Heart right ventricle (tissue), 16 donors: ENCODE results near the gene PRKCE. TPM values are rescaled to one million over a fixed set of nuclear protein-coding genes. Genes with fewer than 3 reads are reported as not detected.

Experiments
- ATAC-seq, 8 donors: fragments of 200-7000 bp; cut with Tn5 transposase; one replicate each; pipeline ENCODE4 v1.9.1; 2020; ENCODE audit warnings: mild to moderate bottlenecking in 8 of 8, moderate library complexity in 8 of 8, moderate number of reproducible peaks in 1 of 8
- DNase-seq, 2 donors: peaks; one replicate each; pipeline ENCODE4 v3.0.0-alpha.2; 2020
- H3K27ac ChIP-seq, 10 donors: fragments of 200-600 bp; sonication (generic) in 2 of 10; one replicate each; pipeline versions ENCODE4 v1.5.0 to v1.8.0; 2020 to 2022; ENCODE audit warnings: mild to moderate bottlenecking in 3 of 10
- H3K27me3 ChIP-seq, 7 donors: fragments of 200-600 bp; one replicate each; pipeline ENCODE4 v1.8.0; 2021 to 2022; ENCODE audit warnings: mild to moderate bottlenecking in 2 of 7
- H3K36me3 ChIP-seq, 9 donors: fragments of 200-600 bp; sonication (generic) in 1 of 9; one replicate each; pipeline versions ENCODE4 v1.5.0 to v1.8.0; 2020 to 2022; ENCODE audit warnings: mild to moderate bottlenecking in 2 of 9
- H3K4me1 ChIP-seq, 9 donors: fragments of 200-600 bp; sonication (generic) in 1 of 9; one replicate each; pipeline versions ENCODE4 v1.5.0 to v1.8.0; 2020 to 2022; ENCODE audit warnings: mild to moderate bottlenecking in 4 of 9
- H3K4me3 ChIP-seq, 10 donors: fragments of 200-600 bp; sonication (generic) in 2 of 10; one replicate each; pipeline versions ENCODE4 v1.5.0 to v1.8.0; 2020 to 2022; ENCODE audit warnings: mild to moderate bottlenecking in 7 of 10, moderate library complexity in 2 of 10
- H3K9me3 ChIP-seq, 11 donors: fragments of 200-600 bp in 10 of 11; sonication (generic) in 2 of 11; one replicate each; pipeline versions ENCODE4 v1.5.0 to v1.8.0; 2013 to 2022; ENCODE audit warnings: mild to moderate bottlenecking in 2 of 11, control low read depth in 1 of 11, moderate library complexity in 1 of 11
- CTCF ChIP-seq, 9 donors: fragments of 200-600 bp; sonication (generic) in 2 of 9; IDR thresholded peaks; one replicate each; pipeline versions ENCODE4 v1.5.0 to v1.8.0; 2021 to 2022; ENCODE audit warnings: antibody characterized with exemption in 9 of 9, mild to moderate bottlenecking in 5 of 9, moderate library complexity in 1 of 9
- WGBS, 2 donors: extraction: QIAGEN DNeasy Blood & Tissue Kit; methylation state at CpG; one replicate each; pipeline ENCODE4 v1.1.7; 2013; ENCODE audit warnings: inconsistent platforms in 1 of 2; 5-methylcytosine and 5-hydroxymethylcytosine counted together
- intact Hi-C, 10 donors: fragments of 100-400 bp; cut with DNase I; formaldehyde crosslinking; loops; one replicate each; pipeline versions ENCODE4 v1.11.1 to v1.14.2; 2022
- polyA plus RNA-seq, 2 donors: library from polyadenylated mRNA; stranded (reverse); fragments of 200-250 nt; gene quantifications; one replicate each; pipeline ENCODE4 v1.2.3, GENCODE V29; 2013
- total RNA-seq, 10 donors: library from RNA; stranded (reverse); fragmentation: NEBNext Ultra II Directional in 3 of 10; extraction: Animal tissue kit (Norgen Biotek cat#: 25700) in 3 of 10; gene quantifications; one replicate each; pipeline versions ENCODE4 v1.2.1 to v1.2.4, GENCODE V29; 2021 to 2023
- donor health status: Arrhythmogenic right ventricular cardiomyopathy.
- donor health status: ischemic (EF 13 %, LVEDD 7.1; RV severe dilation, severe dysfunction).
- donor health status: healthy with polysubstance abuse.
- donor health status: DM: no; HTN: yes; CAD: no.
- donor health status: DM: no; HTN: no; CAD: no.
- donor health status: ischemic (EF 25% LVEDD 6.9; RV normal size, moderate dysfunction).
- donor health status: ischemic (EF 25% LVEDD 5.7; RV mildly dilated, moderate dysfunction).
- donor health status: healthy.
- donor health status: DM: yes; HTN: yes; CAD: no.
- donor health status: Ischemic cardiomyopathy.
- donor health status: ischemic (EF 35%, LVEDD 5.7; RV mildly dilated, moderate dysfunction).
- donor health status: nonischemic (EF 11% LVEDD 7.7; RV severe dilation, severe dysfunction).
- donor health status: DM: yes; HTN: yes; CAD: no.
- donor health status: PGD.
- donor health status: ischemic (EF 29% LVEDD 5.4; RV normal size, mild dysfunction).
- donor health status: nonischemic (EF 23%, LVEDD 6.1; RV moderate dilation, normal function).

Gene PRKCE
- total and polyA plus RNA-seq, 12 donors: 3.7 to 22.7 (median 16.7) TPM

DNA sequence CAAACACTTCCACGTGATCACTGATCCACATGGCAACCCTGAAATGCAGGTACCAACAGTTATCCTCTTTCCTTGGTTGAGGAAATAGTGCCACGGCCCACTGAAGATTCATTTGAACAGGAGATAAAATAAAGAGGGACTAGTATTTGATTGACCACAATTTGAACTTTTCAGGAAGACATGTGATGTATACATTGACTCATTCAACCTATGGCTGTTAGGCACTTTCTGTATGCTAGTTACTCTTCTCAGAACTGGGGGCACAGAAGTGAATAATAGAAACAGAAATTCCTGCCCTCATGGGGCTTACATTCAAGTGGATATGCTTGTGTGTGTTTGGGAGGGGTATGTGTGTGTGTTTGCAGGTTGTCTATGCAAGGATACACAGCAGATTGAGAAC lies 199.6 kb downstream of the PRKCE start:
- no peak for TF ChIP-seq CTCF (IDR thresholded peaks at IDR 0.05)
- no peaks in the 10 kb centered on the region for H3K27me3 ChIP-seq
- WGBS, 2 donors: 92 to 94% methylated on average over 2 of the region's 2 CpGs
- ATAC-seq (no peak), DNase-seq (no peak)
- peaks cover 0 to 8% (median 0%) of the 10 kb centered on the region in 9 donors for H3K36me3 ChIP-seq
- peaks cover 0 to 46% (median 12%) of the 10 kb centered on the region in 9 donors for H3K4me1 ChIP-seq
- H3K9me3 ChIP-seq: no peaks in the 10 kb centered on the region
- intact Hi-C loops: no loop called here
- no peak overlapping the region for H3K27ac ChIP-seq
- H3K4me3 ChIP-seq: no peak overlapping the region

- peak in 2 of 8 donors; percentile 51 to 61 for ATAC-seq
- Histone ChIP-seq H3K36me3 (peaks cover 0 to 4% (median 0%) of the 10 kb centered on the region in 9 donors), H3K27me3 (no peaks in the 10 kb centered on the region), H3K4me3 (no peak overlapping the region), H3K27ac (peak overlapping the region in 1 of 10 donors; percentile 9), H3K4me1 (peaks cover 0 to 47% (median 13%) of the 10 kb centered on the region in 9 donors), H3K9me3 (no peaks in the 10 kb centered on the region)
- intact Hi-C loops: no loop called here
- TF ChIP-seq CTCF (IDR thresholded peaks at IDR 0.05): no peak
- WGBS, 2 donors: 84 to 94% methylated on average over 11 of the region's 11 CpGs
- DNase-seq: no peak
Observed at GRCh38 chr2:45851576-45852304, 200.3 kb downstream of the PRKCE start.

- intact Hi-C loops: no loop called here
- Histone ChIP-seq H3K27ac (peak overlapping the region in 1 of 10 donors; percentile 9), H3K9me3 (no peaks in the 10 kb centered on the region), H3K4me3 (no peak overlapping the region), H3K36me3 (peaks cover 0 to 4% (median 0%) of the 10 kb centered on the region in 9 donors), H3K4me1 (peaks cover 0 to 51% (median 22%) of the 10 kb centered on the region in 9 donors), H3K27me3 (no peaks in the 10 kb centered on the region)
- ATAC-seq (no peak), DNase-seq (no peak)
- WGBS, 2 donors: 86 to 92% methylated on average over 6 of the region's 6 CpGs
- no peak for TF ChIP-seq CTCF (IDR thresholded peaks at IDR 0.05)
Observed at GRCh38 chr2:45852450-45853150, 201.1 kb downstream of the PRKCE start.

DNA sequence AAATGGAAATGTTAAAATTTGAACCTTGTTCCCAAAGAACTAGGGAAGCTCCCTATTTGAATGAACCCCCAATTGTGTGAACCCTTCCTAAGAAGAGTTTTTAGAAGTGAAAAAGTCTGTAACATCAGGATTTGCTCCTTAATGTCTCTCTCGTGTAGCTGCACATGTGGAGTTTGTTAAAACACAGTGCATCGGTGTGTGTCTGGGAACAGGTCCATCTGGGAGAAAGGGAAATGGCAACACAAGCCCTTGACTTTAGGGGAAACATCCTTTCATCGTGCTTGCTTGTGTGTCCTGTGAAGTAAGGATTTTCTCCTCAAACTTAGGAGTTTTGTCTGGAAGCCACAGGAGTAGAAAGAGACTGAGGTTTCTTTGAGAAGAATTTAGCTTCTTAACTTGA lies 203.9 kb downstream of the PRKCE start:
- no peak overlapping the region for H3K4me3 ChIP-seq
- H3K9me3 ChIP-seq: no peaks in the 10 kb centered on the region
- H3K27me3 ChIP-seq: no peaks in the 10 kb centered on the region
- ATAC-seq (no peak), DNase-seq (no peak)
- peaks cover 4 to 67% (median 30%) of the 10 kb centered on the region in 9 donors for H3K4me1 ChIP-seq
- no peak for TF ChIP-seq CTCF (IDR thresholded peaks at IDR 0.05)
- H3K27ac ChIP-seq: no peak overlapping the region
- H3K36me3 ChIP-seq: no peaks in the 10 kb centered on the region
- 9% methylated on average over 3 of the region's 3 CpGs for WGBS, 2 donors
- intact Hi-C loops: no loop called here
